ENCODE results near the gene CBLB. TPM values are rescaled to one million over a fixed set of nuclear protein-coding genes. Genes with fewer than 3 reads are reported as not detected.

CBLB gene
- total RNA-seq, 4 donors from 2014 or later: 17.0 to 33.8 (median 23.0) TPM

DNA sequence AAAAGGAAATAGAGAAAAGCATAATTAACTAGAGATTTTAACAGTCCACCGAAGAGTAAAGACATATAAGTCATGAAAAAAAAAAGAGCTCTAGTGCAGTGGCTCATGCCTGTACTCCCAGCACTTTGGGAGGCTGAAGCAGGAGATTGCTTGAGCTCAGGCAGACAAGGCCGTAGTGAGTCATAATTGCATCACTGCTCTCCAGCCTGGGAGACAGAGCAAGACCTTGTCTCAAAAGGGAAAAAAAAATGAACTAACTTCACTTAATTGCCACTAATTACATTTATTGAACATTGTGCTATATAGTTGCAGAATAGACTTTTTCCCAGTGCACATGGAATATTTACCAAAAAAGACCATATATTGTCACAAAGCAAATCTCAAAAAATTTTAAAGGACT is 221.8 kb downstream of the CBLB start:
- no peak overlapping the region for H3K4me3 ChIP-seq (ENCODE audit: low read depth, poor library complexity, severe bottlenecking)
- intact Hi-C loops (cut with DNase I; ENCODE audit: low total_unique reads): no loop called here
- no peak for DNase-seq (ENCODE audit: low spot score in 2 of 2)
- TF ChIP-seq, protein P1, sequence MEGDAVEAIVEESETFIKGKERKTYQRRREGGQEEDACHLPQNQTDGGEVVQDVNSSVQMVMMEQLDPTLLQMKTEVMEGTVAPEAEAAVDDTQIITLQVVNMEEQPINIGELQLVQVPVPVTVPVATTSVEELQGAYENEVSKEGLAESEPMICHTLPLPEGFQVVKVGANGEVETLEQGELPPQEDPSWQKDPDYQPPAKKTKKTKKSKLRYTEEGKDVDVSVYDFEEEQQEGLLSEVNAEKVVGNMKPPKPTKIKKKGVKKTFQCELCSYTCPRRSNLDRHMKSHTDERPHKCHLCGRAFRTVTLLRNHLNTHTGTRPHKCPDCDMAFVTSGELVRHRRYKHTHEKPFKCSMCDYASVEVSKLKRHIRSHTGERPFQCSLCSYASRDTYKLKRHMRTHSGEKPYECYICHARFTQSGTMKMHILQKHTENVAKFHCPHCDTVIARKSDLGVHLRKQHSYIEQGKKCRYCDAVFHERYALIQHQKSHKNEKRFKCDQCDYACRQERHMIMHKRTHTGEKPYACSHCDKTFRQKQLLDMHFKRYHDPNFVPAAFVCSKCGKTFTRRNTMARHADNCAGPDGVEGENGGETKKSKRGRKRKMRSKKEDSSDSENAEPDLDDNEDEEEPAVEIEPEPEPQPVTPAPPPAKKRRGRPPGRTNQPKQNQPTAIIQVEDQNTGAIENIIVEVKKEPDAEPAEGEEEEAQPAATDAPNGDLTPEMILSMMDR (IDR thresholded peaks at IDR 0.05): no peak
- TF ChIP-seq POLR2A (IDR thresholded peaks at IDR 0.05): no peak
- WGBS, 2 donors: 75 to 76% methylated on average over 2 of the region's 2 CpGs

DNA sequence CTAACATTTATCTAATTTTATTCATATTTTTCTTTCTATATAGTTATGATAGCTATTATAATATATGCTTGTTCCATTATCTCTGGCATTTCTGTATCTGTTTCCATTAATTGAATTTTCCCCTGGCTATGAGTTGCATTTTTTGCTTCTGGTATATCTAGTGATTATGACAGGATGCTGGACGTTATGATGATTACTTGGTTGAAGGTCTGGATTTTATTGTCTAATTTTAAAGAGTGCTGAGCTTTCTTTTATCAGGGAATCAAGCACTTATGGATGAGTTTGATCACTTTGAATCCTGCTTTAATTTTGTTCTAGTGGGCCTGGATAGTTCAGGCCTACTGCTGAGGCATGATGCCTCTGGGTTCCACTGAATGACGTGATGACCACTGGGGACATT is 229.7 kb downstream of the CBLB start:
- TF ChIP-seq, protein P1 (IDR thresholded peaks at IDR 0.05): no peak
- TF ChIP-seq POLR2A (IDR thresholded peaks at IDR 0.05): no peak
- intact Hi-C loops (cut with DNase I; ENCODE audit: low total_unique reads): no loop called here
- WGBS, 2 donors: 78 to 80% methylated on average over 2 of the region's 2 CpGs
- H3K4me3 ChIP-seq (ENCODE audit: low read depth, poor library complexity, severe bottlenecking): no peak overlapping the region
- DNase-seq (ENCODE audit: low spot score in 2 of 2): no peak

DNA sequence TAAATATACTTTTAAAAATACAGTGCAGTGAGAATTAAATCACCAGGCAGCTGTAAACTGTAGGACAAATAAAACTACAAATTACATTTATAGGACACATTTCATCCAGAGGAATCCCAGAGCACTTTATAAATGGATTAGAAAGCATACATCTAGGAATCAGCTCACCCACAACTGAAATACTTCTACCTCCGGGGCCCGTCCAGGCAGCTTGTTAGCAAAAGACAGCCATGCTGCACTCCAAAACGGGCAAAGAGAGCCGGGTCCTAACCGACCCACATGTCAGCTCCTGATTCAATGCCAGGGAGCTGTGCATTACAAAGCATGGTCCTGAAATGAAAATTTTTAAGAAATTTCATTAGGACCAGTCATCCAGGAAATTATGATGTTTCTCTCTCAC is 234.1 kb downstream of the CBLB start:
- 73 to 78% methylated on average over 5 of the region's 5 CpGs for WGBS, 2 donors
- DNase-seq (ENCODE audit: low spot score in 2 of 2): no peak
- intact Hi-C loops (cut with DNase I; ENCODE audit: low total_unique reads): no loop called here
- TF ChIP-seq, protein P1 (IDR thresholded peaks at IDR 0.05): no peak
- TF ChIP-seq POLR2A (IDR thresholded peaks at IDR 0.05): no peak
- H3K4me3 ChIP-seq (ENCODE audit: low read depth, poor library complexity, severe bottlenecking): no peak overlapping the region

DNA sequence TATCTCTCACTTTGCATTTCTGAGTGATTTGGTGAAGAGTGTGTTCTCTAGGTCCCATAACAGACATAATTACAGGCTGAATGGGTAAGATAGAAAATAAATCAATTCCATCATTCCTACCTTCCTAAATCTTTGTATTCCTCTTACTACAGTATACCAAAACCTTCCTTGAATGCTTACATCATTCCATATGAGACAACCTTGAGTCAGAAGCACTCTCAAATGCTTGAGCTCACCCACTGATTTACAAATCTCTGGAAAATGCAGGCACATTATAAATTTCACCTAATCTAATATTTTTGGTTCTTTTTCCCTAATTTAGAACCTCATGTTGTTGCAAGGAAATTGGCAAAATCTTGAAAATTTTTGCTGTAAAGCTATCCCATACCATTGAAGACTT is 239.1 kb downstream of the CBLB start:
- TF ChIP-seq, protein P1 (IDR thresholded peaks at IDR 0.05): no peak
- TF ChIP-seq POLR2A (IDR thresholded peaks at IDR 0.05): no peak
- intact Hi-C loops (cut with DNase I; ENCODE audit: low total_unique reads): no loop called here
- DNase-seq (ENCODE audit: low spot score in 2 of 2): no peak
- H3K4me3 ChIP-seq (ENCODE audit: low read depth, poor library complexity, severe bottlenecking): no peak overlapping the region

DNA sequence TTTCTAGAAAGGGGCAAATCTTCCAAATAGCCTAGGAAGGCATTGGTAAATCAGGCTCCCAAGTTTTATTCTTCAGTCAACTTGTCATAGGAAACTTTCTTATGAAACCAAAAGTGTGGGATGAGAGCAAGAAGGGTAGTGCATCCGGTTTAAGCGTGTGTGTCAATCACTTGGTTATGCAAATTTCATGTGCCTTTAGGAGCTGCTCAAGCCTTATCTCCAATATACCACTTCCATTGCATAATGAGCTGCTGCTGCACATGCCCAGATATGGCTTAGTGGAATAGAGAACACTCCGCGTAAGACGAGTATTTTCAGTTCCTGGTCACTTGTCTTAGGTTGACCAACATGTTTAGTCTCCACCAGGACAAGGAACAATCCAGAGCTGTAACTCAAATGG is 242.1 kb downstream of the CBLB start:
- TF ChIP-seq, protein P1 (IDR thresholded peaks at IDR 0.05): no peak
- TF ChIP-seq POLR2A (IDR thresholded peaks at IDR 0.05): no peak
- no peak for DNase-seq (ENCODE audit: low spot score in 2 of 2)
- no peak overlapping the region for H3K4me3 ChIP-seq (ENCODE audit: low read depth, poor library complexity, severe bottlenecking)
- 88 to 92% methylated on average over 5 of the region's 5 CpGs for WGBS, 2 donors
- intact Hi-C loops (cut with DNase I; ENCODE audit: low total_unique reads): no loop called here

DNA sequence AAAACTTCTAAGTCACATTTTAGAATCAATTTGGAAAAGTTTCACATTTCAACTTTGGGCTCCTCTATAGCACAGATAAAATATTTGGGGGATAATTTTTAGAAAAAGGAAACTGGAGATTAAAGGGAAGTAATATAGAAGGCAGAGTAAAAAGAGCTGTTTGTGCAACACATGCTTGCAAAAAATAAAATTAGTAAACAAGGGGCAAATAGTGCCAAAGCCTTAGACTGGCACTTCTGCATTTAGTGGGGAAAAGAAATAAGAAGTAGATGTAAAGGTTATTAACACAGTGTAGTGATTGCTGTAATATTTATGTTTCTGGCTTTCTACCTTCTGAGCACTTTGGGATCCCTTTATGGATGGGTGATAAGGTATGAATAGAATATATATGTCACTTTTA is 246.6 kb downstream of the CBLB start:
- no peak overlapping the region for H3K4me3 ChIP-seq (ENCODE audit: low read depth, poor library complexity, severe bottlenecking)
- TF ChIP-seq, protein P1 (IDR thresholded peaks at IDR 0.05): no peak
- no peak for TF ChIP-seq POLR2A (IDR thresholded peaks at IDR 0.05)
- no peak for DNase-seq (ENCODE audit: low spot score in 2 of 2)
- intact Hi-C loops (cut with DNase I; ENCODE audit: low total_unique reads): no loop called here
